ENCODE measurements around the gene ART1.

The ART1 gene

DNA sequence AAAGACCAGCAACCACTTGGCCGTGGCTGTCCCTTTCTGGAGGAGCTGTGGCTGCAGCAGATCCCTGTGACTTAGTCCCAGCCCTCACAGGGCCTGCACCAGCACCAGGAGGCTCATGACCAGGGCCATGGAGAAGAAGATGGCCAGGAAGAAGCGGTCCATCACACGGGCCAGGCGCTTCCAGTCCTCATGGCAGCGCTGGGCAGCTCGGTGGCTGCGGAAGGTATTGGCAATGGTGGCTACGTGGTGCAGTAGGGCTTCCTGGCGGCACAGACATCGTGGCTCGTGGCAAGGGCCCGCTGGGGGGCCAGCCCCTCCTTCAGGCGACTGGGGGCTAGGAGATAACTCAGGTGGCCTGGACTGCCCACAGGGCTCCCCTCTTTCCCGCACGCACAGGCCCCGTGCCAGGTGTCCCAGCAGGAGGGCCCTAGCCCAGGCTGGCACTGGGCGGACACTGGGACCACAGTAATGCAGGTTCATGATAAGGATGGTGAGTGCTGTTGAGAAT, 21.1 kb downstream of the ART1 start:
- TF ChIP-seq, protein P1, sequence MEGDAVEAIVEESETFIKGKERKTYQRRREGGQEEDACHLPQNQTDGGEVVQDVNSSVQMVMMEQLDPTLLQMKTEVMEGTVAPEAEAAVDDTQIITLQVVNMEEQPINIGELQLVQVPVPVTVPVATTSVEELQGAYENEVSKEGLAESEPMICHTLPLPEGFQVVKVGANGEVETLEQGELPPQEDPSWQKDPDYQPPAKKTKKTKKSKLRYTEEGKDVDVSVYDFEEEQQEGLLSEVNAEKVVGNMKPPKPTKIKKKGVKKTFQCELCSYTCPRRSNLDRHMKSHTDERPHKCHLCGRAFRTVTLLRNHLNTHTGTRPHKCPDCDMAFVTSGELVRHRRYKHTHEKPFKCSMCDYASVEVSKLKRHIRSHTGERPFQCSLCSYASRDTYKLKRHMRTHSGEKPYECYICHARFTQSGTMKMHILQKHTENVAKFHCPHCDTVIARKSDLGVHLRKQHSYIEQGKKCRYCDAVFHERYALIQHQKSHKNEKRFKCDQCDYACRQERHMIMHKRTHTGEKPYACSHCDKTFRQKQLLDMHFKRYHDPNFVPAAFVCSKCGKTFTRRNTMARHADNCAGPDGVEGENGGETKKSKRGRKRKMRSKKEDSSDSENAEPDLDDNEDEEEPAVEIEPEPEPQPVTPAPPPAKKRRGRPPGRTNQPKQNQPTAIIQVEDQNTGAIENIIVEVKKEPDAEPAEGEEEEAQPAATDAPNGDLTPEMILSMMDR (IDR thresholded peaks at IDR 0.05; ENCODE audit: low read depth, low read length): no peak
- no peak overlapping the region for H3K4me3 ChIP-seq (replicated peaks in 1 of 2; ENCODE audit: low read depth in 2 of 2, low read length in 2 of 2)
- no peak for DNase-seq (ENCODE audit: low read depth in 2 of 2)

DNA sequence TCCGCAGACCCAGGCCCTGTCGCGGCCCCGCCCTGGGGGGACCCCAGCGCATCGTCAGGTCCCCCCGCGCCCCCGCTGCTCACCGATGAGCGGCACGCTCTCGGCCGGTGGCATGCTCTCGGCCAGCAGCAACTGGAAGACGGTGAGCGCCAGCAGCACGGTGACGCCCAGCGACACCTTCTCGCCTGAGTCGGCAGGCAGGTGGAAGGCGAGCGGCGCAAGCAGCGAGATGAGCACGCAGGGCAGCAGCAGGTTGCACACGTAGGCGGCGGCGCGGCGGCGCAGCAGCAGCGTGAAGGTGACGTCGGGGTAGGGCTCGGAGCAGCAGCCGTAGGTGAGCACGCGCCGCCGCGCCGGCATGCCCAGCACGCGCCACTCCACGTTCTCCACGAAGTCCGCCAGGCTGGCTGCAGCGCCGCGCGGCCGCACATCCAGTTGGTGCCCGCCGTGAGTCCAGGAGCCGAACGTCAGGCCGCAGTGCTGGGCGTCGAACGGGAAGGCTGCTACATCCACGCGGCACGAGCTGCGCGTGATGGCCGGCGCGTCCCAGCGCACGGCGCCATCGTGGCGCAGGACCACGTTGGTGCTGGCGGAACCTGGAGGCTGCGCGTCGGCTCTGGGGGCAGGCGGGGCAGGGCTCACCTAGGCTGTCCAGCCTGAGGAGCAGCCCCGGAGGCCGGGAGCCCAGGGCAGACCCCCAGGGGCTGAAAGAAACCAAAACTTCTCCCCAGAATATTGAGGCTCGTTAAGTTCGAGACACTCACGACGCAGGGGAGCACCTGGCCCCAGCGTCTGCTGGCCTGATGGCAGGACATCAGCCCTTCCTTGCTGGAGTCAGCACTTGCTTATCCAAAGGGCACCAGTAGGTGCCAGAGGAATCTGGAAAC, 22.5 kb downstream of the ART1 start:
- TF ChIP-seq, protein P1 (IDR thresholded peaks at IDR 0.05; ENCODE audit: low read depth, low read length): no peak
- DNase-seq (ENCODE audit: low read depth in 2 of 2): no peak
- no peak overlapping the region for H3K4me3 ChIP-seq (replicated peaks in 1 of 2; ENCODE audit: low read depth in 2 of 2, low read length in 2 of 2)

DNA sequence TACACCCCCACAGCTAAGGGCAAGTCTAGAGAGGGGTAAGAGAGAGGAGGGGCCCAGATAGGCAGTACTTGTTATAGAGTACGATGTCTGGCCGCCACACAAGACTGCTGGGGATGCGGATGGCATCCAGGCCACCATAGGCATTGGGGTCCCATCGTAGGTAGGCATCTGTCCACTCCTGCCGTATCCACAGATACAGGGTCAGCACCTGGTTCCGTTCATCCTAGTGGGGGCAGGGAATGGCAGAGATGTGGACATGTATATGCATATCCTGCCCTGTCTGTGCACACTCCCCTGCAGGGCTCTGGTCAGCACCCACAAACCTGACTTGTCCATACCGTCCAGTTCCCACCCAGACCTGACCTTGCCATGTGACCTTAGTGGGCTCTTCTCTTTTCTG, 24.2 kb downstream of the ART1 start:
- TF ChIP-seq, protein P1 (IDR thresholded peaks at IDR 0.05; ENCODE audit: low read depth, low read length): no peak
- no peak overlapping the region for H3K4me3 ChIP-seq (replicated peaks in 1 of 2; ENCODE audit: low read depth in 2 of 2, low read length in 2 of 2)
- DNase-seq (ENCODE audit: low read depth in 2 of 2): no peak

DNA sequence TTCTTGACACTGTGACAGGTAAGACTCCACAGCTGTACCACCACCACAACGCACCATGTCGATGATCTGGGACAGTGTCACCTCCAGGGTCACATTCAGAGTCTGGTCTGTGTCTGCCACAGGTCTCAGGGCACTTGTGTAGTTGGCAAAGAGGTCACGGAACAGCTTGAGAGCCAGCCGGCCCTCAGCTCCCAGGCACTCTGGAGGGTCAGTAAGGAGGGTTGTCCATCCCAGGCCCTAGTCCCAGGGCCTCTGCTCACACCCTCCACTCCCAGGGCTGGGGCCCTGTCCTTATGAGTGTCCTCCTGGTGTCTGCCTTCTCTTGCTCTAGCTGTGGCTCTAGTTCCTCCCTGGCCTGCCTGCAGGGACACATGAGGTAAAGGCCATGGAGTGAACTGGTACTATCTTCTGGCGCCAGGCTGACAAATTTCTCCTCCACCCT, 24.8 kb downstream of the ART1 start:
- no peak for DNase-seq (ENCODE audit: low read depth in 2 of 2)
- H3K4me3 ChIP-seq (replicated peaks in 1 of 2; ENCODE audit: low read depth in 2 of 2, low read length in 2 of 2): no peak overlapping the region
- TF ChIP-seq, protein P1 (IDR thresholded peaks at IDR 0.05; ENCODE audit: low read depth, low read length): no peak

DNA sequence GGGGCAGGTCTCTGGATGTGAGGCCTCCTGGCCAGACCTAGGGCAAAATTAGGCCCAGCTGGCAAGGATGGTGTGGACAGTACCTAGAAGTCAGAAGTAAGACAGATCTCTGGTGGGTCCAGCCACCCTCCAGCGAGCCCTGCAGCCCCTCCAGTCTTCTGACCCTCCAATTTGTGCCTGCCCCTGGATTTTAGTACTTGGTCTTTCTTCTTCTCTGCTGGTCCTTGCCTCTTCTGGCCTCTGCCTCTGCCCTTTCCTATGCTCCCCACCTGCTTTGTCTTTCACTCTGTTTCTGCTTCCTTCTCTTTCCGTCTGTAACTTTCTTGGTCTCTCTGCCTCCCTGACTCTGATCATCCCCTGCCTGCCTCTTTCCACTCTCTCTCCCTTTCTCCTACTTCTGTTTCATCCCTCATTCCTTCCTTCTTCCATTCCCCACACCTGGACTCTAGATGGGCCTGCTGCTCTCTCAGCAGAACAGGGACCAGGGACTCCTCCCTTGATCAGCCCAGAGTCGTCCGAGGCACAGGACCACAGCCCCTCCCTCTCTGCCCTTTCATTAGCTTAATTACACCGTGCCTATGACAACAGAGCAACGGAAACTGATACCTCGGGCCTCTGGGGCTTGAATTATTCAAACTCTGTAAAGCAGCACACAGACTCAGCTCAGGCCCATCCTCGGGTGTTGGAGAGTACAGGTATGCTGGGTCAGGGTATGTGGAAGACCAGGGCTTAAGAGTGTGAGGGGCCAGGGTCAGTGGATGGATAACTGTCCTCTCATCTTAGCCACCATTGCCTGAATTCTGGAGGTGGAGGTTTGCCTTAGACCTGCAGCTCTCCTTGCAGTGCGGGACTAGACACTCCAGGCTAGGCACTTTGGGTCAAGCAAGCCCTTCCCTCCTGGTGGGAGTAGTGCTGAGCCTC, 26.7 kb downstream of the ART1 start, which contains the start of gene CHRNA10:
TSS of gene CHRNA10 (minus strand) at position 51 of the 921 bp plus-strand sequence. CDS start 72 bp downstream, outside the sequence.
- TF ChIP-seq, protein P1 (IDR thresholded peaks at IDR 0.05; ENCODE audit: low read depth, low read length): no peak
- no peak for DNase-seq (ENCODE audit: low read depth in 2 of 2)
- H3K4me3 ChIP-seq (replicated peaks in 1 of 2; ENCODE audit: low read depth in 2 of 2, low read length in 2 of 2): no peak within 1 kb of the TSS

DNA sequence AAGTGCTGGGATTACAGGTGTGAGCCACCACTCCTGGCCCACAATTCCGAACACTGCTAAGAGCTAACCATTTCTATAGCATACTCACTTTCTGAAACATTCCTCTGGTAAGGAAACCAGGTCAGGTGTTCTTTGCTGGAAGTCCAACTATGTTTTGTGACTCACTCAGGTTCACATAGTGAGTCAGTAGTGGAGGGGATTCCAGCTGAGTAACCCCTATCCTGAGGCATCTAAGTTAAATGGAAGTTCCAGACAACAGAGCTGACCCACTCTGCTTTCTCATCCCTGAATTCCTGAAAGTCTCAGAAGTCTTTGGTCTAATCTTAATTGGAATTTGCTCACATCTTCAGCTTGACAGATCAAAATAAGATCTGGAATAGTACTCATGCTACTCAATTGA, 29.3 kb downstream of the ART1 start:
- TF ChIP-seq, protein P1 (IDR thresholded peaks at IDR 0.05; ENCODE audit: low read depth, low read length): no peak
- DNase-seq (ENCODE audit: low read depth in 2 of 2): peak in 1 of 2 donors; percentile 69
- no peak overlapping the region for H3K4me3 ChIP-seq (replicated peaks in 1 of 2; ENCODE audit: low read depth in 2 of 2, low read length in 2 of 2)
